ENCODE measurements around the gene ARMC8.

Gene ARMC8

DNA sequence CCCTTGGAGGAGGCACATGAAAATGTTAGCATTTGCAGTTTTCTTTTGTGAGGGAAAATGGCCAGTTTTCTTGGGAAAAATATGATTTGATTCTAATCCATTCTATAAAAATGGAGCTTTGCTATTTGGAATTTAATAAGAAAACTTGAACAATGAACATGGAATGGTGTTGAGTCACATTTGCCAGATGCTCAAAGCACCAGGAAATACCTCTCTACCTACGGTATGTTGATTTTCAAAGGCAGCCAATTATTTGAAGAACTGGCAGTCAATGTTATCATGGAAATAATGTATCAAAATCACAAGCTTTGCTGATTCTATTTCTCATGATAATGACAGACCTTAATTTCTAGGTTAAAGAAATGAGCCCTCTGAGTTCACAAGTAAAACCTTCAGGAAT lies 127.7 kb downstream of the ARMC8 start:
- no peak for DNase-seq

- DNase-seq = no peak
Measured at GRCh38 chr3:138317687-138318086, 130.6 kb downstream of the ARMC8 start.

DNA sequence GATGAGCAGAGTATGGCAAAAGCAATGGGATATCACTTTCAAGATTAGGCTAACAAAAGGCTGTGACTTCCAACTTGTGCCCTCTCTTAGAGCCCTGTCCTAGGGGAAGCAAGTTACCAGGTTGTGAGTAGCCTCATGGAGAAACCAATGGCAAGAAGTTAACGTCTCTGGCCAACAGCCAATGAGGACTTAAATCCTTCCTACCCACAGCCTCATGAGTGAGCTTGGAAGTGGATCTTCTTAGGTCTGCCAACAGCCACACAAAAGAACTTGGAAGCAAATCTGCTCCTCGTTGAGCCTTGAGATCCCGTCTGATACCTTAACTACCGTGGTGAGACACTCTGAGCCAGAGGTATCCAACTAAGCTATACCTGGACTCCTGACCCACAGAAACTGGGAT lies 136.9 kb downstream of the ARMC8 start:
- DNase-seq = no peak

DNA sequence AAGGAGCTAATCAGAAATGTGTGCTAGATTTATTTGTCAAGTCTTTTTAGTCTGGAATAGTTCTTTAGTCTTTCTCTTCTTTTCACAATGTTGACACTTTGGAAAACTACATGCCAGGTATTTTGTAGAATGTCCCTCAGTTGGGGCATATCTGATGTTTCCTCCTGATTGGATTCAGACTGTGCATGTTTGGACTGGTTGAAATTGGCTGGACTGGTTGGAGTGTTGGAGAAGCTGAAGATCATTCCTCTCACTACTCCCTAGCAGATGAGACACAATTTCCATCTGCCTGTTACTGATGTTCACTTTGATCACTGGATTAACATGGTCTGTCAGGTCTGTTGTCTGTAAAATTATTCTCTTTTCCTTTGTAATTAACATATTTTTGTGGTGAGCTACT lies 138.9 kb downstream of the ARMC8 start:
- DNase-seq = no peak

DNA sequence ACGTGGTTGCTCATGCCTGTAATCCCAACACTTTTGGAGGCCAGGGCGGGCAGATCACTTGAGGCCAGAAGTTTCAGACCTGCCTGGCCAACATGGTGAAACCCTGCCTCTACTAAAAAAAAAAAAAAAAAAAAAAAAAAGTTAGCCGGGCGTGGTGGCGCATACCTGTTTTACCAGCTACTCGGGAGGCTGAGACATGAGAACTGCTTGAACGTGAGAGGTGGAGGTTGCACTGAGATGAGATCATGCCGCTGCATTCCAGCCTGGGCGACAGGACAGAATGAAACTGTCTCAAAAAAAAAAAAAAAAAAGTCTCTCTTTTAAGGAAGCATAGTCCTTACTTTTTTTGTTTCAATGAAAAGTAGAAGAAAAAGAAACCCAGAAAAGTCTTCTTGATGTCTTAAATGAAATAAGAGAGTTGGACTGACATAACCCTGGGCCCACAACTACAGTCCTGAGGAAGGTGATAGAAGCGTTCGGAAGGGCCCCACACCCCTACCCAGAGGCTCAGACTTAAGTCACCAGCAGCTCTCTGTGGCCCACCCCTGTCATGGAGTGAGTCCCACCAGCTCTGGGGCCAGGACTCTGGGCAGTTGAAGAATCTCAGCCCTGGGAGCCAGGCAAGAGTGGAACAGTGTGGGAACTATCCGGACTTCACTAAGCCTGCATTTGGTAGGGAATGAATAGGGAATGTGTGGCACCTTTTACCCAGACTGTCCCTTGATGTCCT lies 139.9 kb downstream of the ARMC8 start:
- DNase-seq = no peak

GRCh38 chr3:138327831-138328230 lies 140.7 kb downstream of the ARMC8 start:
- DNase-seq = peak; percentile 23

DNA sequence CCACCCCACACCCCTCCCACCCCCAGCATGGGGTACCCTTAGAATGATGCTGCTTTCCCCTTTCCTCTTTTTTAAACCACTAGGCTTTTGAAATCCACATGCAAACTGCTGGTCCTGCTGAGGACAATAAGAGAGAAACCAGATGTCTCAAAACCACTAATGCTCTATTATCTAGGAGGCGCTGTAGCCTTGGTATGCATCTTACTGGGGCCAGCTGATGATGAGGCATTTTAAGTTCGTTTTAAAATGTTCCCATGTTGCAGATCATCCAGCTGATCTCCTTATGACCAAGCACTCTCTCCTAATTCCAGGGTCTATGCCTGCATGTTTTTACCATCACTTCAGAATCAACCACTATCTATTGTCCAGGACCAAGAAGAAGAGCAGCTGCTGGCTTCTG lies 141.2 kb downstream of the ARMC8 start:
- DNase-seq = no peak

DNA sequence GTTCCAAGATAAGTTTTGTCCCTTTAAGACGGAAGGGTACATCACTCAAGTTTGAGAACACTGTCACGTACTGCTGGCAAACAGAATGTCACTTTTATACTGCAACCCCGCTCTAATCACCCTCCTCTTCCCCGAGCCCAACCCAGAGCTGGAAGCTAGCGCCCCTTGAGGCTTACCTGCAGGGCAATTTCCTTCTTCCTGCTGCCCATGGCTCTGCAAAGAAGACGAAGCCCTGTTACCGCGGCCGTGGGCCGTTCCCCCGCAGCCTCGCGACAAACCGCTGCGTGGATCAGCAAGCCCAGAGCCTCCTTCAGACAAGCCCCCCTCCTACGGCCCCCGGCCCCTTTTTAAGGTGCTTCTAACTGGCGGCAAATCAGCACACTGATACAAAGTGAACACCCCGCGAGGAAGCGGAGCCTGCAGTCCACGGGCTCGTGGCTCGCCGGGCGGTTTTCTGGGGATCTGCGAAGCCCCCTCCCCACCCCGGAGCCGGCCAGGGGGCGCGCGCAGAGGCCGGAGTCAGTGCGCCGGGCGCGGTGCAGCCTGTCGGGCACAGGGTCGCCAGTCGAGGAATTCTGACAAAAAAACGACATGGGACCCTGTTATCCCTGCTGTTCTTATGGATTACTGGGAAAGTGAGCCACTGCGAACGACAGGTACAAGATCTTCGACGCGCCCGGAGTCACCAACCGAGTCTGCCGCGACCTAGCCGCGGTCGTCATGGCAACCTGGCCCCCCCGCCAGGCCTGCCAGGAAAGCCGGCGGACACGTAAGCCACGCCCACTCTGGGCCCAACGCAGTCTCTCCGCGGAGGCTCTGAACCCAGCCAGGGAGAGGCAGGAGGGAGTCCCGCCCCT lies 142.3 kb downstream of the ARMC8 start, which contains the start of gene NME9:
NME9 (minus strand) TSS at position 725 of the 857 bp plus-strand sequence; CDS start at position 209, 516 bp downstream.
- DNase-seq = peak; percentile 91

DNA sequence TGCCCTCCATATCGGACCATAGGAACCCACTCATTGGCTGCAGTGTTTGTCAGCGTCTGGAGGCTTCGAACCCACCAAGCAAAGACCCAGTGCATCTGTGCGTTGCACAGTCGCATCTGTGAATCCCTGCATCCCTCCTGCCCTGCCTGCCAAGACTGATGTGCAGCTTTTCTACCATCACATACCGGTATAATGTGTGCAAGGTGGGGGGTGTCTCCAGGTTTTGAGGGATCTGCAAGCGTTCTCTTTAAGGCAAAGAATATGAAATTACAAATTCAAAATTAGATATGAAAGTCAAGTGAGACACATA lies 142.8 kb downstream of the ARMC8 start:
- DNase-seq = no peak

DNA sequence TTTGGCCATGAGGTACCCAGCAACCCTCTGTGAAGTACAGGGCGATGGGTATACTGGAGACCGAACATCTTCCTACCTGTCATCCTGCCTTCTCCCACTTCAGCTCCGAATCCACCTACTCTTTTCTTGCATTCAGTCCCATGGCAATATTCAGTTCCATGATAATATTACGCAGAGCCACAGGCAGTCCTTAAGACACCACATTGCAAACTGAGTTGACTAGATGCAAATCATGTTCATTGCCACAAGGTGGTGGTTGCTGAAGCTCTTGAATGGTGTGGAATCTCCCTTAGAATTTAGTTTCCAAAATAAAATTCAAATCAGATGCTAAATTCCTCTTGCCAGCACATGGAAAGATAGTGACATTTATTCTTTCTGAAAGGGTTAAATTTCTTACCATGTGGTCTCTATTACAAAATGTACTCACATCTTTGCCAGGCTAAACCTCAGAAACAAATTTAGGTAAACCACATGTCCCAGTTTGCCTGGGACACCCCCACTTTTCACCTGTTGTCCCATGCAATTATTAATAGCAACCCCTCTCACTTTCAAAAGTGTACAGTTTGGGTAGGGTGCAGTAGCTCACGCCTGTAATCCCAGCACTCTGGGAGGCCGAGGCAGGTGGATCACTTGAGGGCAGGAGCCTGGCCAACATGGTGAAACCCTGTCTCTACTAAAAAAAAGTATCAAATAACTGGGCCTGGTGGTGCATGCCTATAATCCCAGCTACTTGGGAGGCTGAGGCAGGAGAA lies 144.2 kb downstream of the ARMC8 start:
- no peak for DNase-seq

DNA sequence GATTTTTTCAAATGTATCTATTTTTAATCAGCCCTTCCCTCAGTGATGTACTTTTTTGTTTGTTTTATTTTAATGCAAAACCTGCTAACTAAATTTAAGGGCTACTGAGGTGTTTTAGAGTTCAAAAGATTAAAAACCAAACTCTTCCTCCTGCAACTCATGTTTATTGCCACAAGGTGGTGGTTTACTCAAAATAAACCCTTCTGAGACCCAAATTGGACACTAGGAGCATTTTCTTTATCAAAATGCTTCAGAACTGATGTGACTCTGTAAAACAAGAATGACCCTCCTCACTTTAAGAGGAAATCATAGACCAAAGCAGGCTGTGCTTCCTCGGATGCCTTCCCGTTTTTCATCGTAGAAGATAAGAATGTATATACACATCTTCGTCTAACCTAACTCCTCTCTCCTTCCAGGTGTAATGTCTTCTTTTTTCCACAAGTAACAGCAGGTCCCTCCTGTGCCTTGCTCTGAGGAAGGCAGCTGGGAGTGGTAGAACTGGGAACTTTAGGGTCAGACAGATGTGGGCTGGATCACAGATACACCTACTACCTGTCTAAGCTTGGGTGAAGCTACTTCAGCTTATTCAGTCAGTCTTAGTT lies 145.5 kb downstream of the ARMC8 start:
- peak; percentile 30 for DNase-seq

GRCh38 chr3:138334608-138335007 lies 147.5 kb downstream of the ARMC8 start:
- no peak for DNase-seq

- no peak for DNase-seq
Measured at GRCh38 chr3:138336454-138336999, 149.4 kb downstream of the ARMC8 start.

- no peak for DNase-seq
Measured at GRCh38 chr3:138338244-138338643, 151.1 kb downstream of the ARMC8 start.

DNA sequence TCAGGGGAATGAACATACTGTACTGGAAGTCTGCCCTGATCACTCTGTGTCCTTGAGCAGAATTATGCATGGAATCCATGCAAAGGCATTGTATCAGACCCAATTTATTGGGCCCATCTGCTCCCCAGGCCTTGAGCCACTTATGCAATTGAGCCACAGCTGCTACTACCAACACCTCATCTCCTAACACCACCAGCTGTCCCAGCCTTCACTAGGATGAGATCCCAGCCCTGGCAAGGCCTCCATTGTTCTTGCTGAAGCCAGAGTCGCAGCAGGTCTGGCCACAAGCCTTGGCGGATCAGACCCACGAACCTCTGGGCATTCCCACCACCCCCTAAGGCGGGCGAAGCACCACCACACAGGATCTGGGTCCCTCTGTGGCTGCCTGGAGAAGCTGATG lies 151.7 kb downstream of the ARMC8 start:
- no peak for DNase-seq

- DNase-seq = no peak
Measured at GRCh38 chr3:138340511-138340910, 153.4 kb downstream of the ARMC8 start.

DNA sequence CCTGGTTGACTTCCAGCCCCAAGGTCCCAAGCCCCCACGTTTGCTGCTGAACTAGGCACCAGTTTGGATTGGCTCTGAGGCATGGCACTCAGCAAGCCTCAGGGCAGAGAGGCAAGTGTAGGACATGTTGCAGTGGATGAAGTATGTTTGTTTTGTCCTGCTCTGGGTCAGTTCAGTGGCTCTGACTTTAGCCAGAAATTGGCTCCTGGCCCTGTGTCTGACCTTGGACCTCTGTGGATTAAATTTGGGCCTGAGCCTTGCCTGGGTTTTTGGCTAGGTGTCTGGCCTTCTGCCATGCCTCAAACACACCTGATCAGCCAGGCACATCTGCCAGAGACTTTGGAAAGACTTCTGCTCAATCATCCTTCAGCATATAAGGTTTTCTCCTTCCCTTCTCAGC lies 157.7 kb downstream of the ARMC8 start:
- no peak for DNase-seq

Data from activated CD4-positive, alpha-beta T cell treated with anti-CD3 and anti-CD28 coated beads, Interleukin-2, Interleukin-6, amounts not matched to agents 100 ng/mL and 50 ng/mL, durations not matched to agents 16 hours and 8 hours (primary cell).